ENCODE data around the gene IQCK.

GRCh38 chr16:19728636-19728965, 10.5 kb downstream of the IQCK start:
- no peak for TF ChIP-seq CTCF (IDR thresholded peaks at IDR 0.05)
- TF ChIP-seq POLR2A (IDR thresholded peaks at IDR 0.05): no peak

All from heart left ventricle (tissue), 13 donors.